Fibroblast of mammary gland (primary cell): ENCODE results near the gene MYL6.
A peak's percentile ranks its signal among the peaks of the same experiment; 100 is the strongest.
"Not testable (repeated sequence)": the region's sequence is repeated elsewhere in the genome, so short reads cannot be mapped to it uniquely, and the experiment has no call there.

Experiments used
- DNase-seq: peaks from one replicate; pipeline ENCODE4 v3.0.0-alpha.2; 2010; ENCODE audit warnings: low read depth
- H3K4me3 ChIP-seq: 2 replicates; pipeline ENCODE4 v1.5.1; 2011; ENCODE audit warnings: low read depth, mild to moderate bottlenecking, low read length, moderate library complexity; ENCODE audit not compliant: control insufficient read depth
- TF ChIP-seq, protein P1 (sequence below): conservative IDR thresholded peaks from 2 replicates; pipeline ENCODE4 v1.5.1; 2011; ENCODE audit warnings: low read depth, low read length, inconsistent platforms; ENCODE audit not compliant: control insufficient read depth, insufficient read depth

MYL6 gene

DNA sequence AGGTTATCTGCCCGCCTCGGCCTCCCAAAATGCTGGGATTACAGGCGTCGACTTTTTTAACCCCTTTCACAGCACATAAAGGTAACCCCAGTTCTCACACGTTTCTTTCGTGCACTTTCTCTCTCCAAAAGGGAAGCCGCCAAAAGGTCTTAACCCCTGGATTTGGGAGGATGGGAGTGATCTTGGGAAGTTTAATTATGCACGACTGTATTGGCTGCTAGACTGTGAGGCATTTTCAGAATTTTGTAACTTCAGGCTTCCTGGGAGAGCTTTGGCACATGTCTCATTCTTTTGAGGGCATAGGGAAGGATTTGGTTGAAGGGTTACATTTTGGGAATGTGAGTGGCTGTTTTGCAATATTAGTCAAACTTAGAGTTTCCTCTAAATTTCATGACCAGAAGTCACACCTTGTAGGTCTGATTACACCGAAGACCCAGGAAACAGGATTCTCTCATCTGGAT is 32.6 kb downstream of the MYL6 start:
- peak; percentile 36 for DNase-seq
- TF ChIP-seq, protein P1, sequence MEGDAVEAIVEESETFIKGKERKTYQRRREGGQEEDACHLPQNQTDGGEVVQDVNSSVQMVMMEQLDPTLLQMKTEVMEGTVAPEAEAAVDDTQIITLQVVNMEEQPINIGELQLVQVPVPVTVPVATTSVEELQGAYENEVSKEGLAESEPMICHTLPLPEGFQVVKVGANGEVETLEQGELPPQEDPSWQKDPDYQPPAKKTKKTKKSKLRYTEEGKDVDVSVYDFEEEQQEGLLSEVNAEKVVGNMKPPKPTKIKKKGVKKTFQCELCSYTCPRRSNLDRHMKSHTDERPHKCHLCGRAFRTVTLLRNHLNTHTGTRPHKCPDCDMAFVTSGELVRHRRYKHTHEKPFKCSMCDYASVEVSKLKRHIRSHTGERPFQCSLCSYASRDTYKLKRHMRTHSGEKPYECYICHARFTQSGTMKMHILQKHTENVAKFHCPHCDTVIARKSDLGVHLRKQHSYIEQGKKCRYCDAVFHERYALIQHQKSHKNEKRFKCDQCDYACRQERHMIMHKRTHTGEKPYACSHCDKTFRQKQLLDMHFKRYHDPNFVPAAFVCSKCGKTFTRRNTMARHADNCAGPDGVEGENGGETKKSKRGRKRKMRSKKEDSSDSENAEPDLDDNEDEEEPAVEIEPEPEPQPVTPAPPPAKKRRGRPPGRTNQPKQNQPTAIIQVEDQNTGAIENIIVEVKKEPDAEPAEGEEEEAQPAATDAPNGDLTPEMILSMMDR, result no peak
- peak overlapping the region; percentile 98 for H3K4me3 ChIP-seq

DNA sequence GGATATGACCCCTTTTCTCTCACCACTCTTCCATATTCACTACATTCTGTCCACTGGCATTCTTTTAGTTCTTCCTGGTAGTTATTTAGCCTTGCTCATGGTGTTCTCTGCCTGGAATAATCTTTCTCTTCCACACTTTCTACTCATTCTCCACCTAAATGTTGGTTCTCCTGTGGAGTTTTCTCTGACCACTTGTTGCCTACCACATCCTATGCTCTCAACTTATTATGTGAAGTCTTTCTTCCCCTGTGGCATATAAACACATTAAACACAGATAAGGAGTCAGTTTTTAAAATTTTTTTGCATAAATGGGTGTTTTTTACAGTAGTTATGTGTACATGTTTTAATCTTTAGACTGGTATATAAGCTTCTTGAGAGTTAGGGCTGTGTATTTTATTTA is 34.4 kb downstream of the MYL6 start:
- no peak overlapping the region for H3K4me3 ChIP-seq
- no peak for DNase-seq
- TF ChIP-seq, protein P1, result no peak

DNA sequence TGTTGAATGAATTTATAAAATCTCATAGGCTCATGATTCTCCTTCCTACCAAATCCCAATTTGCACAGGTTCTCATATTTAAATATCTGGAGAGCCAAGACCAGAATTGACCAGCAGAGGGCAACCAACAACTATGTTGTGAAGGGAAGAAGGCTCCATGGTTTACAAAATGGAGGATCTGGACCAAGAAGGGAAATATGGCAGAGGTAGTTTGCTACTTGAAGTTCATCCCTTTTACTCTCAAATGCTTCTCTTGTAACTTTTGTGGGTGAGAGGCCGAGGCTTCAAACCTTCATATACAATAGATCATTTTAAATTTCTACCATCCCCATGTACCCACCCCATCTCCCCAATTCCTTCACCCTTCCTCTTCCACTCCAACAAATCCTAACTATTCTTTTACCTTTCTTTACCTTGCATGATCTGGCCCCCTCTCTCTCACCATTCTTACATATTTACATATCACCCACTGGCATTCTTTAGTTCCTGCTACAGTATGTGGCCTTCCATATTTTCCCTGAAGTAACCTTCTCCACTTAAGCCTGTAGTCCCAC is 34.9 kb downstream of the MYL6 start:
- no peak overlapping the region for H3K4me3 ChIP-seq
- TF ChIP-seq, protein P1, result peak; percentile 87
- peak; percentile 88 for DNase-seq

DNA sequence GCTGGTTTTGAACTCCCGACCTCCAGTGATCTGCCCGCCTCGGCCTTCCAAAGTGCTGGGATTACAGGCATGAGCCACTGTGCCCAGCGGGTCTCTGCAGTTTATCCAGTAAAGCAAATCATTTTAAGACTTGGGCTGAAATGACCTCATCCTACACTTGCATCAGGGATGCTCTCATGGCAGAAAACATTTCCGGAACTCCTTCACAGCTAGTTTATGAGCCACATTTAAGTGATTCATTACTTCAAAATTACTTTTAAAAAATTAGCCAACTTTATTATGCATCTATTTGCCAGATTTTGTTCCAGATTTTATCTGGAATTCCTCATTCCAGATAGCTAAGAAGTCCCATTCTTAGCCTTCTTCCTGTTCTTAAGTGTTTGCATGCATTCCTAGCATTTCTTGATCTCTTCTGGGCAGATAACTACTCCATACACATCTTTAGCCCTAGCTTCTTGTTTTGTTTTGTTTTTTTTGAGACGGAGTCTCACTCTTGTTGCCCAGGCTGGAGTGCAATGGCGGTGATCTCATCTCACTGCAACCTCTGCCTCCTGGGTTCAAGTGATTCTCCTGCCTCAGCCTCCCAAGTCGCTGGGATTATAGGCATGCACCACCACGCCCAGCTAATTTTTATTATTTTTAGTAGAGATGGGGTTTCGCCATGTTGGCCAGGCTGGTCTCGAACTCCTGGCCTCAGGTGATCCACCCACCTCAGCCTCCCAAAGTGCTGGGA is 38.8 kb downstream of the MYL6 start:
- DNase-seq, result peak; percentile 89
- not testable (repeated sequence) for H3K4me3 ChIP-seq

DNA sequence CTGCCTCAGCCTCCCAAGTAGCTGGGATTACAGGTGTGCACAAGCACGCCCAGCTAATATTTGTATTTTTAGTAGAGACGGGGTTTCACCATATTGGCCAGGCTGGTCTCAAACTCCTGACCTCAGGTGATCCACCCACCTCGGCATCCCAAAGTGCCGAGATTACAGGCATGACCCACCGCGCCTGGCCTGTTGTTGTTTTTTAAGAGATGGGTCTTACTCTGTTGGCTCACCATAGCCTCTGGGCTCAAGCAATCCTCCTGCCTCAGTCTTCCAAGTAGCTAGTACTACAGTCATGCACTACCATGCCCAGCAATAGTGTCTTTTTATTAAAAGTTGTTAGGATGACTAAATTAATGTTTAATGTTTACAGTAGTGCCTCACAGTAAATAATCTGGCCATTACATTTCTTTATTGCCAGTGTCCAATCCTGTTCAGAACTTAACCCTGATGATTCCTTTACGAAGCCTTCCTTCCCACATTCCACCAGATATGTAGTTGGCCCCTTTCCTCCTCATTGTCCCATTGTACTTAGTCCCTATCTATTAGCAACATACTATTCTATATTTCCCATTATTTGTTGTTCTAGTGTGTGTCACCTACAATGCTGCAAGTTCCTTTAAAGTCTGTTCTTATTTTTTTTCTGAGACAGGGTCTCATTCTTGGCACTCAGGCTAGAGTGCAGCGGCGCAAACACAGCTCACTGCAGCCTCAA is 39.9 kb downstream of the MYL6 start:
- no peak for DNase-seq
- no peak overlapping the region for H3K4me3 ChIP-seq
- TF ChIP-seq, protein P1, result no peak

DNA sequence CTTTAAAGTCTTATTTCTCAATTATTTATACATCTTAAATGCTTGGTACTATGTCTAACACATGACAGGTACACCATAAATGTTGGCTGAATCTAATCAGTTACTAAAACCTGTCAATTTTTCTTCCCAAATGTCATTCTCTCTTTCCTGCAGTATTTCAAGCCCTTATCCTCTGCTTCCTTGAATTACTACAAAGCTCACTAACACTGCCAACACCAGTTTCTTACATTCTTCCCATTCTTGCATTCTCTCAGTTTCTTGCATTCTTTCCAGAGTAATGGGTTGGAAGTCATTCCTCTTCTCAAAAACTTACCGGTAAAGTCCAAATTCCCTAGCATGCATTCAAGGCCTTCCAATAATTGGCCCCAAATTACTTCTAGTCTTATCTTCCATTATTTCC is 40.7 kb downstream of the MYL6 start:
- TF ChIP-seq, protein P1, result no peak
- no peak for DNase-seq
- no peak overlapping the region for H3K4me3 ChIP-seq

DNA sequence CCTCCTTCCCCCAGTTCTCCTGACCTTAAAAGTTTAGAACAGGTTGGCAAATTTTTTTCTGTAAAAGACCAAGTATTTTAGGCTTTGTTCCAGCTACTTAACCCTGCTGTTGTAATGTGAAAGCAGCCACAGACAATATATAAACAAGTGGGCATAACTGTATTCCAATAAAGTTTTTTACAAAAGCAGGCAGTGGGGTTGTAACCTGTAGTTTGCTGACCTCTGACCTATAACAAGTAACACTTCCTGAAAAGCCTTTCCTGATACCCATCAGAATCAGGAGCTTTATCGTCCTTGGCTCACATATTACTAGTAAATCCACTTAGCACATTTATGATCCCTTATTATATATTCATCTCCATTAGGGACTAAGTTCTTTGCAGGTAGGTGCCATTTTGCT is 44.2 kb downstream of the MYL6 start:
- TF ChIP-seq, protein P1, result no peak
- no peak overlapping the region for H3K4me3 ChIP-seq
- no peak for DNase-seq
